OCI-LY1 (cell line): ENCODE data around the gene PCBP1.
"Not testable (repeated sequence)": the region's sequence is repeated elsewhere in the genome, so short reads cannot be mapped to it uniquely, and the experiment has no call there.

Experiments
- H2AFZ ChIP-seq: fragments of 200-600 bp; sonication (generic), shearing (Covaris generic); 2 replicates; pipeline ENCODE4 v1.6.0; 2014; ENCODE audit warnings: antibody characterized with exemption, mild to moderate bottlenecking, low read length
- H3F3A ChIP-seq: fragments of 200-600 bp; sonication (generic), shearing (Covaris generic); 2 replicates; pipeline ENCODE4 v1.6.0; 2014; ENCODE audit warnings: mild to moderate bottlenecking, antibody characterized with exemption, low read length, moderate library complexity; ENCODE audit not compliant: insufficient read depth
- H3K27ac ChIP-seq: fragments of 200-600 bp; sonication (generic); 2 replicates; pipeline ENCODE4 v1.5.1; 2014; ENCODE audit warnings: low read length, mixed run types, mild to moderate bottlenecking, low read depth; ENCODE audit not compliant: poor library complexity, severe bottlenecking
- H3K27me3 ChIP-seq: fragments of 200-600 bp; sonication (generic); 2 replicates; pipeline ENCODE4 v1.6.0; 2014; ENCODE audit warnings: antibody characterized with exemption, mild to moderate bottlenecking, low read length, moderate library complexity; ENCODE audit not compliant: insufficient read depth
- H3K36me3 ChIP-seq: fragments of 200-600 bp; sonication (generic); 2 replicates; pipeline ENCODE4 v1.6.1; 2014; ENCODE audit warnings: mild to moderate bottlenecking, antibody characterized with exemption, low read length, moderate library complexity, mixed read lengths; ENCODE audit not compliant: insufficient read depth
- H3K4me1 ChIP-seq: fragments of 200-600 bp; sonication (generic); 2 replicates; pipeline ENCODE4 v1.5.1; 2014; ENCODE audit warnings: mild to moderate bottlenecking, low read length, moderate library complexity; ENCODE audit not compliant: insufficient read depth, severe bottlenecking
- H3K4me2 ChIP-seq: fragments of 200-600 bp; sonication (generic), shearing (Covaris generic); 2 replicates; pipeline ENCODE4 v1.6.1; 2014; ENCODE audit warnings: low read length
- H3K4me3 ChIP-seq: fragments of 200-600 bp; sonication (generic); 2 replicates; pipeline ENCODE4 v1.5.1; 2014; ENCODE audit warnings: low read length, low read depth, mild to moderate bottlenecking, mixed read lengths; ENCODE audit not compliant: poor library complexity, severe bottlenecking
- H3K79me2 ChIP-seq: fragments of 200-600 bp; shearing (Covaris generic); 2 replicates; pipeline ENCODE4 v1.6.1; 2016; ENCODE audit warnings: mixed run types, low read length, mixed read lengths; ENCODE audit not compliant: insufficient read depth
- H3K9ac ChIP-seq: fragments of 200-600 bp; sonication (generic), shearing (Covaris generic); 2 replicates; pipeline ENCODE4 v1.6.1; 2014; ENCODE audit warnings: mild to moderate bottlenecking, low read length, mixed read lengths
- H3K9me2 ChIP-seq: fragments of 200-600 bp; sonication (generic), shearing (Covaris generic); 2 replicates; pipeline ENCODE4 v1.6.1; 2014; ENCODE audit warnings: low read depth, mild to moderate bottlenecking, low read length, mixed read lengths
- H3K9me3 ChIP-seq: fragments of 200-600 bp; shearing (Covaris generic); 2 replicates; pipeline ENCODE4 v1.6.1; 2014; ENCODE audit warnings: low read length, mixed read lengths
- H4K20me1 ChIP-seq: fragments of 200-600 bp; sonication (generic), shearing (Covaris generic); 2 replicates; pipeline ENCODE4 v1.6.0; 2016; ENCODE audit warnings: mild to moderate bottlenecking, low read length; ENCODE audit not compliant: insufficient read depth
- CTCF ChIP-seq: fragments of 200-600 bp; sonication (generic), shearing (Covaris generic); IDR thresholded peaks from 2 replicates; pipeline ENCODE4 v1.5.1; 2017; ENCODE audit warnings: mild to moderate bottlenecking, antibody characterized with exemption, low read length, moderate library complexity, mixed read lengths
- EZH2 ChIP-seq: fragments of 200-600 bp; sonication (generic), shearing (Covaris generic); IDR thresholded peaks from 2 replicates; pipeline ENCODE4 v1.8.0; 2017; ENCODE audit warnings: borderline replicate concordance, mixed run types, mild to moderate bottlenecking, antibody characterized with exemption, low read length, moderate library complexity, mixed read lengths

Gene PCBP1

GRCh38 chr2:70128005-70128404 lies 40.7 kb downstream of the PCBP1 start:
- Histone ChIP-seq H3K27ac (peak overlapping the region; percentile 97), H3K9me2 (no peaks in the 10 kb centered on the region), H3K9me3 (no peaks in the 10 kb centered on the region), H3K4me1 (peaks cover 84% of the 10 kb centered on the region), H3K27me3 (no peaks in the 10 kb centered on the region), H3K4me2 (peak overlapping the region; percentile 21; the same call in 1 of the 2 replicates), H2AFZ (no peak overlapping the region), H4K20me1 (no peaks in the 10 kb centered on the region), H3K9ac (no peak overlapping the region; the same call in 1 of the 2 replicates), H3K79me2 (no peaks in the 10 kb centered on the region), H3K36me3 (no peaks in the 10 kb centered on the region), H3K4me3 (no peak overlapping the region), H3F3A (peaks cover 6% of the 10 kb centered on the region; the same call in 1 of the 2 replicates)
- TF ChIP-seq EZH2: no peak
- TF ChIP-seq CTCF: no peak

- H4K20me1 ChIP-seq, H3K9me2 ChIP-seq, H3K36me3 ChIP-seq, H3K9me3 ChIP-seq, H3F3A ChIP-seq, H3K27me3 ChIP-seq, H2AFZ ChIP-seq, H3K79me2 ChIP-seq: not testable (repeated sequence)
- peak overlapping the region; percentile 82 for H3K4me2 ChIP-seq
- peaks cover 84% of the 10 kb centered on the region for H3K4me1 ChIP-seq
- peak overlapping the region; percentile 58 for H3K4me3 ChIP-seq
- H3K9ac ChIP-seq: peak overlapping the region; percentile 87
- H3K27ac ChIP-seq: peak overlapping the region; percentile 98
Observed at GRCh38 chr2:70131344-70132143, 44.3 kb downstream of the PCBP1 start.

GRCh38 chr2:70132244-70133126 lies 45.2 kb downstream of the PCBP1 start:
- H3K79me2 ChIP-seq: no peaks in the 10 kb centered on the region
- H3K4me3 ChIP-seq: peak overlapping the region; percentile 58
- no peak overlapping the region for H2AFZ ChIP-seq
- no peaks in the 10 kb centered on the region for H3K27me3 ChIP-seq
- H3K27ac ChIP-seq: peak overlapping the region; percentile 98
- H3K9ac ChIP-seq: peak overlapping the region; percentile 87
- peaks cover 76% of the 10 kb centered on the region for H3K4me1 ChIP-seq
- H3K4me2 ChIP-seq: peak overlapping the region; percentile 82
- no peaks in the 10 kb centered on the region for H3K9me2 ChIP-seq
- peaks cover under 1% of the 10 kb centered on the region; the same call in 1 of the 2 replicates for H3F3A ChIP-seq
- no peak for TF ChIP-seq EZH2
- H3K36me3 ChIP-seq: no peaks in the 10 kb centered on the region
- no peaks in the 10 kb centered on the region for H3K9me3 ChIP-seq
- H4K20me1 ChIP-seq: no peaks in the 10 kb centered on the region

GRCh38 chr2:70133127-70133452 lies 45.8 kb downstream of the PCBP1 start:
- H2AFZ ChIP-seq: no peak overlapping the region
- H3F3A ChIP-seq: peaks cover 7% of the 10 kb centered on the region; the same call in 1 of the 2 replicates
- peaks cover 69% of the 10 kb centered on the region for H3K4me1 ChIP-seq
- H3K4me2 ChIP-seq: peak overlapping the region; percentile 82
- no peaks in the 10 kb centered on the region for H4K20me1 ChIP-seq
- no peak for TF ChIP-seq EZH2
- TF ChIP-seq CTCF: no peak
- no peaks in the 10 kb centered on the region for H3K9me3 ChIP-seq
- H3K9ac ChIP-seq: peak overlapping the region; percentile 87
- no peaks in the 10 kb centered on the region for H3K36me3 ChIP-seq
- no peaks in the 10 kb centered on the region for H3K79me2 ChIP-seq
- H3K27me3 ChIP-seq: no peaks in the 10 kb centered on the region
- peak overlapping the region; percentile 98 for H3K27ac ChIP-seq
- H3K9me2 ChIP-seq: no peaks in the 10 kb centered on the region
- peak overlapping the region; percentile 58 for H3K4me3 ChIP-seq
